Posterior vena cava (tissue), 2 donors: ENCODE results near the gene PRND. TPM values are rescaled to one million over a fixed set of nuclear protein-coding genes. Genes with fewer than 3 reads are reported as not detected.
"Not testable (repeated sequence)": the region's sequence is repeated elsewhere in the genome, so short reads cannot be mapped to it uniquely, and the experiment has no call there.

Experiments used
- DNase-seq: peaks from one replicate; pipeline ENCODE4 v3.0.0-alpha.2; 2020; ENCODE audit warnings: low spot score
- intact Hi-C, 2 donors: fragments of 100-400 bp; cut with DNase I; formaldehyde crosslinking; loops; one replicate each; pipeline versions ENCODE4 v1.14.1 to v1.14.2; 2022 to 2023
- total RNA-seq, 2 donors: library from RNA; stranded (reverse); fragmentation: NEBNext Ultra II Directional; extraction: Animal tissue kit (Norgen Biotek cat#: 25700); gene quantifications; one replicate each; pipeline ENCODE4 v1.2.1, GENCODE V29; 2021
- donor health status: DM: yes; HTN: yes; CAD: no.
- donor health status: DM: yes; HTN: yes; CAD: no.

PRND gene
- total RNA-seq, 2 donors from 2014 or later: not detected

- intact Hi-C loops: no loop called here
- DNase-seq: no peak
These were observed 50.4 kb downstream of the PRND start for GRCh38 chr20:4772132-4772531.

GRCh38 chr20:4773014-4773413 lies 51.3 kb downstream of the PRND start:
- intact Hi-C loops, DNase-seq: not testable (repeated sequence)

- intact Hi-C loops: no loop called here
- DNase-seq: no peak
These were observed 52.0 kb downstream of the PRND start for GRCh38 chr20:4773736-4774135.

GRCh38 chr20:4774207-4774606 lies 52.5 kb downstream of the PRND start:
- DNase-seq: no peak
- intact Hi-C loops: no loop called here

GRCh38 chr20:4775322-4776078 lies 53.8 kb downstream of the PRND start:
- intact Hi-C loops: no loop called here
- DNase-seq: no peak

GRCh38 chr20:4776079-4776630 lies 54.4 kb downstream of the PRND start:
- DNase-seq: no peak
- intact Hi-C loops: no loop called here

Other genes starting within 250 kb of the PRND start
- gene PRNP, start 35.5 kb upstream of the PRND start, total RNA-seq: 100 to 1,000 TPM; 104 to 130 TPM
- 10 to 100 TPM; 25.8 to 68.9 TPM for gene RASSF2, start 101.7 kb downstream of the PRND start, total RNA-seq